Measurements from ENCODE around the gene SPAG6. TPM values are rescaled to one million over a fixed set of nuclear protein-coding genes. Genes with fewer than 3 reads are reported as not detected.

SPAG6 gene
- total RNA-seq, 1 experiment from 2014 or later, result not detected

DNA sequence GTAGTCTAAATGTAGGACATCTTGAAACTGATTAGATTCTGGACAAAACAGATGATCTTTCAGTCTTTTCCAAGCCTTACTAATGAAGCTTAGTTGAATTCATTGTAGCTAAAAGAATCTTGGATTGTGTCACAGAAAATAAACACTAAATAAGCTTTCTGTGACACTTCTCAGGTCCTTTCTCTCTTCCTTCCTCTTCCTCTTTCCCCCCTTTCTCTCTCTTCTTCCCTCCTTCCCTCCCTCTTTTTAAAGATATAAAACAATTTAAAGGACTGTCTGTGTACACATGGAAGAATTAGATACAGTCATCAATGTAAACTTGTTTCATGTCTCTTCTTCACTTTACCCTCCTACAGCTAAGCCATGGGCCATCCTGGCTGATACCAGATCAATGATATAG lies 34.4 kb upstream of the SPAG6 start:
- BruUV-seq (replicated peaks), result no TSS peak
- no peak overlapping the region for H3K4me2 ChIP-seq
- no peak overlapping the region for H3K4me3 ChIP-seq
- no peak for DNase-seq
- H2AFZ ChIP-seq, result no peak overlapping the region
- H3K36me3 ChIP-seq (ENCODE audit: low read depth), result no peaks in the 10 kb centered on the region
- H3K27me3 ChIP-seq (ENCODE audit: insufficient read depth, low read depth), result no peaks in the 10 kb centered on the region
- intact Hi-C loops (cut with micrococcal nuclease; ENCODE audit: unreplicated experiment), result no loop called here
- no peaks in the 10 kb centered on the region for H3K79me2 ChIP-seq (ENCODE audit: low read depth)
- H3K9me3 ChIP-seq (ENCODE audit: insufficient read depth, low read depth), result no peaks in the 10 kb centered on the region; the same call in 1 of the 2 replicates
- POLR2A ChIA-PET (ENCODE audit: unreplicated experiment), result no interaction called here
- CTCF ChIA-PET, result no interaction called here
- no peak overlapping the region for H3K27ac ChIP-seq
- peaks cover 7% of the 10 kb centered on the region; the same call in 1 of the 2 replicates for H3K4me1 ChIP-seq (replicated peaks; ENCODE audit: insufficient read depth)
- TF ChIP-seq, protein P1, sequence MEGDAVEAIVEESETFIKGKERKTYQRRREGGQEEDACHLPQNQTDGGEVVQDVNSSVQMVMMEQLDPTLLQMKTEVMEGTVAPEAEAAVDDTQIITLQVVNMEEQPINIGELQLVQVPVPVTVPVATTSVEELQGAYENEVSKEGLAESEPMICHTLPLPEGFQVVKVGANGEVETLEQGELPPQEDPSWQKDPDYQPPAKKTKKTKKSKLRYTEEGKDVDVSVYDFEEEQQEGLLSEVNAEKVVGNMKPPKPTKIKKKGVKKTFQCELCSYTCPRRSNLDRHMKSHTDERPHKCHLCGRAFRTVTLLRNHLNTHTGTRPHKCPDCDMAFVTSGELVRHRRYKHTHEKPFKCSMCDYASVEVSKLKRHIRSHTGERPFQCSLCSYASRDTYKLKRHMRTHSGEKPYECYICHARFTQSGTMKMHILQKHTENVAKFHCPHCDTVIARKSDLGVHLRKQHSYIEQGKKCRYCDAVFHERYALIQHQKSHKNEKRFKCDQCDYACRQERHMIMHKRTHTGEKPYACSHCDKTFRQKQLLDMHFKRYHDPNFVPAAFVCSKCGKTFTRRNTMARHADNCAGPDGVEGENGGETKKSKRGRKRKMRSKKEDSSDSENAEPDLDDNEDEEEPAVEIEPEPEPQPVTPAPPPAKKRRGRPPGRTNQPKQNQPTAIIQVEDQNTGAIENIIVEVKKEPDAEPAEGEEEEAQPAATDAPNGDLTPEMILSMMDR (conservative IDR thresholded peaks at IDR 0.05), result no peak
- TF ChIP-seq EZH2 (IDR thresholded peaks at IDR 0.05; ENCODE audit: low read depth), result no peak
- H3K9me2 ChIP-seq (ENCODE audit: insufficient read depth), result 0 out of 2 replicates have a peak, but pooled peaks cover 3% of the 10 kb centered on the region
- H3F3A ChIP-seq (ENCODE audit: insufficient read depth, low read depth), result 0 out of 2 replicates have a peak, but pooled peaks cover 3% of the 10 kb centered on the region
- no peaks in the 10 kb centered on the region for H4K20me1 ChIP-seq (ENCODE audit: insufficient read depth)

GRCh38 chr10:22314852-22315251 lies 30.4 kb upstream of the SPAG6 start:
- H3K4me2 ChIP-seq, result peak overlapping the region; percentile 86

GRCh38 chr10:22315455-22316285 lies 29.6 kb upstream of the SPAG6 start:
- CTCF ChIA-PET, result interaction anchor here (0.7 to 1.0 kb wide), 2 partner anchors 106 to 487 kb away, joined by 3 read pairs; no protein-coding TSS in a partner anchor

More at GRCh38 chr10:22314852-22315251, 30.4 kb upstream of the SPAG6 start:
- DNase-seq, result no peak
- intact Hi-C loops (cut with micrococcal nuclease; ENCODE audit: unreplicated experiment), result loop anchor here (1.0 to 5.0 kb wide), 2 partner anchors 63 to 86 kb away; no protein-coding TSS in a partner anchor
- no peak overlapping the region for H3K27ac ChIP-seq
- no peak for TF ChIP-seq EZH2 (IDR thresholded peaks at IDR 0.05; ENCODE audit: low read depth)
- TF ChIP-seq, protein P1 (conservative IDR thresholded peaks at IDR 0.05), result no peak
- peaks cover 13% of the 10 kb centered on the region for H3K79me2 ChIP-seq (ENCODE audit: low read depth)
- CTCF ChIA-PET, result no interaction called here
- H3K27me3 ChIP-seq (ENCODE audit: insufficient read depth, low read depth), result no peaks in the 10 kb centered on the region
- BruUV-seq (replicated peaks), result no TSS peak
- no peaks in the 10 kb centered on the region for H4K20me1 ChIP-seq (ENCODE audit: insufficient read depth)
- peaks cover 26% of the 10 kb centered on the region for H3K4me1 ChIP-seq (replicated peaks; ENCODE audit: insufficient read depth)
- no peaks in the 10 kb centered on the region for H3K9me3 ChIP-seq (ENCODE audit: insufficient read depth, low read depth)
- peaks cover 11% of the 10 kb centered on the region for H3F3A ChIP-seq (ENCODE audit: insufficient read depth, low read depth)
- H2AFZ ChIP-seq, result no peak overlapping the region
- POLR2A ChIA-PET (ENCODE audit: unreplicated experiment), result interaction anchor here (0.5 kb wide), 1 partner anchor 15 kb away, joined by 4 read pairs; no protein-coding TSS in a partner anchor
- peak overlapping the region; percentile 67; the same call in 1 of the 2 replicates for H3K4me3 ChIP-seq
- no peaks in the 10 kb centered on the region for H3K9me2 ChIP-seq (ENCODE audit: insufficient read depth)
- no peaks in the 10 kb centered on the region for H3K36me3 ChIP-seq (ENCODE audit: low read depth)

More at GRCh38 chr10:22315455-22316285, 29.6 kb upstream of the SPAG6 start:
- H3K4me1 ChIP-seq (replicated peaks; ENCODE audit: insufficient read depth), result peaks cover 29% of the 10 kb centered on the region
- BruUV-seq (replicated peaks), result no TSS peak
- H2AFZ ChIP-seq, result peak overlapping the region; percentile 82
- H3K9me2 ChIP-seq (ENCODE audit: insufficient read depth), result no peaks in the 10 kb centered on the region
- peak overlapping the region; percentile 67 for H3K4me3 ChIP-seq
- peak overlapping the region; percentile 49 for H3K27ac ChIP-seq
- no peaks in the 10 kb centered on the region for H3K36me3 ChIP-seq (ENCODE audit: low read depth)
- no peak for DNase-seq
- no peak for TF ChIP-seq EZH2 (IDR thresholded peaks at IDR 0.05; ENCODE audit: low read depth)
- TF ChIP-seq, protein P1 (conservative IDR thresholded peaks at IDR 0.05), result no peak
- H3K79me2 ChIP-seq (ENCODE audit: low read depth), result peaks cover 13% of the 10 kb centered on the region
- intact Hi-C loops (cut with micrococcal nuclease; ENCODE audit: unreplicated experiment), result loop anchor here (1.0 to 5.0 kb wide), 3 partner anchors 63 to 313 kb away; partner anchors contain the start of gene DNAJC1
- no peaks in the 10 kb centered on the region for H3K9me3 ChIP-seq (ENCODE audit: insufficient read depth, low read depth)
- H3K4me2 ChIP-seq, result peak overlapping the region; percentile 86
- H3K27me3 ChIP-seq (ENCODE audit: insufficient read depth, low read depth), result no peaks in the 10 kb centered on the region
- H3F3A ChIP-seq (ENCODE audit: insufficient read depth, low read depth), result peaks cover 11% of the 10 kb centered on the region
- H4K20me1 ChIP-seq (ENCODE audit: insufficient read depth), result no peaks in the 10 kb centered on the region
- POLR2A ChIA-PET (ENCODE audit: unreplicated experiment), result interaction anchor here (0.5 kb wide), 2 partner anchors 16 to 304 kb away, joined by 4 to 5 read pairs; no protein-coding TSS in a partner anchor
